ENCODE measurements around the gene USP27X.

The USP27X gene

GRCh38 chrX:49930039-49930438 is 50.8 kb downstream of the USP27X start:
- H3K36me3 ChIP-seq (ENCODE audit: control insufficient read depth, insufficient read depth, low read length): no peaks in the 10 kb centered on the region
- no peak overlapping the region for H3K9ac ChIP-seq
- no peak overlapping the region for H3K27ac ChIP-seq
- no peak for TF ChIP-seq CTCF (IDR thresholded peaks at IDR 0.05)
- H3K27me3 ChIP-seq (ENCODE audit: control insufficient read depth, insufficient read depth, low read length): no peaks in the 10 kb centered on the region
- no peaks in the 10 kb centered on the region for H3K9me3 ChIP-seq (ENCODE audit: control insufficient read depth, low read length)
- H3K4me1 ChIP-seq: no peaks in the 10 kb centered on the region
- no peak overlapping the region for H2AFZ ChIP-seq
- H3K79me2 ChIP-seq: no peaks in the 10 kb centered on the region
- no peak overlapping the region for H3K4me2 ChIP-seq (ENCODE audit: low read length)
- no peak overlapping the region for H3K4me3 ChIP-seq (ENCODE audit: low read depth, low read length)
